Measurements from ENCODE around the gene CAD. TPM values are rescaled to one million over a fixed set of nuclear protein-coding genes. Genes with fewer than 3 reads are reported as not detected.
A peak's percentile ranks its signal among the peaks of the same experiment; 100 is the strongest.

The CAD gene
- total RNA-seq, 1 experiment from 2014 or later: 86.4 TPM

DNA sequence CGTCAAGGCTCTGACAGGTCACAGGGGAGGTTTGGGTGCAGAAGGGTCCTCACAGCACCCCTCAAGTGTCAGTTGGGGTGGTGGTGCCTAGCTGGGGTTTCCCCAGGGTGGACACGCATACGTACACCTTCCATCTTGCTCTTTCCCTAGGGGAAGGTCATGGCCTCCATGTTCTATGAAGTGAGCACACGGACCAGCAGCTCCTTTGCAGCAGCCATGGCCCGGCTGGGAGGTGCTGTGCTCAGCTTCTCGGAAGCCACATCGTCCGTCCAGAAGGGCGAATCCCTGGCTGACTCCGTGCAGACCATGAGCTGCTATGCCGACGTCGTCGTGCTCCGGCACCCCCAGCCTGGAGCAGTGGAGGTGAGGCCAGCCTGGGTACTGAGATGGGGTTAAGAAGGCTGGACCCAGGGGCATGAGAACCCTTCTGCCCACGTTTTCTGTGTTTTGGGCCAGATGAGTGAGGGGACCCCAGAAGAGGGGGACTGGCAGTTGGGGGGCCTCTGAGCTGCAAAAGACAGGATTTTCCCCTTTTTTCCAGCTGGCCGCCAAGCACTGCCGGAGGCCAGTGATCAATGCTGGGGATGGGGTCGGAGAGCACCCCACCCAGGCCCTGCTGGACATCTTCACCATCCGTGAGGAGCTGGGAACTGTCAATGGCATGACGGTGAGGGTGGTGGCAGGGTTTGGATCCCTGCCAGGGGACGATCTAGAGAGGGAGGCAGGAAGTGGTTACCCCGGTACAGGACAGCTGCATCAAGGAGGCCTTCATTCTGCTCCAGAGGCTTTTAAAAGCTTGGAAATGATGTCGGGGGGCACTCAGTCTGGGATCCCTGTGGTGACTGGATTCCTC is 24.8 kb downstream of the CAD start:
- BruUV-seq (replicated peaks): no TSS peak
- intact Hi-C loops (cut with micrococcal nuclease; ENCODE audit: unreplicated experiment): no loop called here

DNA sequence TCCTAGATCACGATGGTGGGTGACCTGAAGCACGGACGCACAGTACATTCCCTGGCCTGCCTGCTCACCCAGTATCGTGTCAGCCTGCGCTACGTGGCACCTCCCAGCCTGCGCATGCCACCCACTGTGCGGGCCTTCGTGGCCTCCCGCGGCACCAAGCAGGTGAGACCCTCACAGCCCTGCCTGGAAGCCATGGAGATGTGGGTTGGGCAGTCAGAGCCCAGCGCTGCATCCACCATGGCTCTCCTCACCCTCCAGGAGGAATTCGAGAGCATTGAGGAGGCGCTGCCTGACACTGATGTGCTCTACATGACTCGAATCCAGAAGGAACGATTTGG is 25.4 kb downstream of the CAD start:
- Histone ChIP-seq H3K9me3 (no peaks in the 10 kb centered on the region), H3K4me1 (no peaks in the 10 kb centered on the region), H3K36me3 (ENCODE audit: control insufficient read depth, insufficient read depth, low read length) (peaks cover 2% of the 10 kb centered on the region; the same call in 1 of the 2 replicates), H3K27me3 (replicated peaks; ENCODE audit: control insufficient read depth, insufficient read depth, low read length) (no peaks in the 10 kb centered on the region), H3K4me3 (ENCODE audit: low read depth, low read length) (no peak overlapping the region)
- intact Hi-C loops (cut with micrococcal nuclease; ENCODE audit: unreplicated experiment): no loop called here
- Mint-ChIP-seq H3K36me3 (ENCODE audit: insufficient read depth, unreplicated experiment) (peaks cover 57% of the 10 kb centered on the region), H3K4me1 (ENCODE audit: low read depth, unreplicated experiment) (no peaks in the 10 kb centered on the region), H3K9me3 (ENCODE audit: unreplicated experiment) (no peaks in the 10 kb centered on the region), H3K27me3 (ENCODE audit: insufficient read depth, unreplicated experiment) (no peaks in the 10 kb centered on the region), H3K4me3 (ENCODE audit: unreplicated experiment) (no peak overlapping the region), H3K27ac (ENCODE audit: unreplicated experiment) (no peak overlapping the region)
- BruUV-seq (replicated peaks): no TSS peak
- POLR2A ChIA-PET: no interaction called here
- CTCF ChIA-PET: no interaction called here
- TF ChIP-seq, protein P1, sequence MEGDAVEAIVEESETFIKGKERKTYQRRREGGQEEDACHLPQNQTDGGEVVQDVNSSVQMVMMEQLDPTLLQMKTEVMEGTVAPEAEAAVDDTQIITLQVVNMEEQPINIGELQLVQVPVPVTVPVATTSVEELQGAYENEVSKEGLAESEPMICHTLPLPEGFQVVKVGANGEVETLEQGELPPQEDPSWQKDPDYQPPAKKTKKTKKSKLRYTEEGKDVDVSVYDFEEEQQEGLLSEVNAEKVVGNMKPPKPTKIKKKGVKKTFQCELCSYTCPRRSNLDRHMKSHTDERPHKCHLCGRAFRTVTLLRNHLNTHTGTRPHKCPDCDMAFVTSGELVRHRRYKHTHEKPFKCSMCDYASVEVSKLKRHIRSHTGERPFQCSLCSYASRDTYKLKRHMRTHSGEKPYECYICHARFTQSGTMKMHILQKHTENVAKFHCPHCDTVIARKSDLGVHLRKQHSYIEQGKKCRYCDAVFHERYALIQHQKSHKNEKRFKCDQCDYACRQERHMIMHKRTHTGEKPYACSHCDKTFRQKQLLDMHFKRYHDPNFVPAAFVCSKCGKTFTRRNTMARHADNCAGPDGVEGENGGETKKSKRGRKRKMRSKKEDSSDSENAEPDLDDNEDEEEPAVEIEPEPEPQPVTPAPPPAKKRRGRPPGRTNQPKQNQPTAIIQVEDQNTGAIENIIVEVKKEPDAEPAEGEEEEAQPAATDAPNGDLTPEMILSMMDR (IDR thresholded peaks at IDR 0.05; ENCODE audit: insufficient read depth in 1 of 2, low read depth in 1 of 2, low read length in 1 of 2, severe bottlenecking in 1 of 2, unreplicated experiment in 1 of 2): no peak
- no peak for DNase-seq

More for the DNA sequence above, 24.8 kb downstream of the CAD start:
- ChIA-PET POLR2A (no interaction called here), CTCF (no interaction called here)
- peaks cover 2% of the 10 kb centered on the region; the same call in 1 of the 2 replicates for H3K36me3 ChIP-seq (ENCODE audit: control insufficient read depth, insufficient read depth, low read length)
- TF ChIP-seq, protein P1 (IDR thresholded peaks at IDR 0.05; ENCODE audit: insufficient read depth in 1 of 2, low read depth in 1 of 2, low read length in 1 of 2, severe bottlenecking in 1 of 2, unreplicated experiment in 1 of 2): no peak
- no peaks in the 10 kb centered on the region for H3K27me3 ChIP-seq (replicated peaks; ENCODE audit: control insufficient read depth, insufficient read depth, low read length)
- H3K9me3 Mint-ChIP-seq (ENCODE audit: unreplicated experiment): no peaks in the 10 kb centered on the region
- no peaks in the 10 kb centered on the region for H3K4me1 ChIP-seq
- H3K4me3 ChIP-seq (ENCODE audit: low read depth, low read length): no peak overlapping the region
- DNase-seq: no peak
- H3K4me1 Mint-ChIP-seq (ENCODE audit: low read depth, unreplicated experiment): no peaks in the 10 kb centered on the region
- H3K27ac Mint-ChIP-seq (ENCODE audit: unreplicated experiment): no peak overlapping the region
- H3K36me3 Mint-ChIP-seq (ENCODE audit: insufficient read depth, unreplicated experiment): peaks cover 60% of the 10 kb centered on the region
- H3K27me3 Mint-ChIP-seq (ENCODE audit: insufficient read depth, unreplicated experiment): no peaks in the 10 kb centered on the region
- H3K9me3 ChIP-seq: no peaks in the 10 kb centered on the region
- no peak overlapping the region for H3K4me3 Mint-ChIP-seq (ENCODE audit: unreplicated experiment)

DNA sequence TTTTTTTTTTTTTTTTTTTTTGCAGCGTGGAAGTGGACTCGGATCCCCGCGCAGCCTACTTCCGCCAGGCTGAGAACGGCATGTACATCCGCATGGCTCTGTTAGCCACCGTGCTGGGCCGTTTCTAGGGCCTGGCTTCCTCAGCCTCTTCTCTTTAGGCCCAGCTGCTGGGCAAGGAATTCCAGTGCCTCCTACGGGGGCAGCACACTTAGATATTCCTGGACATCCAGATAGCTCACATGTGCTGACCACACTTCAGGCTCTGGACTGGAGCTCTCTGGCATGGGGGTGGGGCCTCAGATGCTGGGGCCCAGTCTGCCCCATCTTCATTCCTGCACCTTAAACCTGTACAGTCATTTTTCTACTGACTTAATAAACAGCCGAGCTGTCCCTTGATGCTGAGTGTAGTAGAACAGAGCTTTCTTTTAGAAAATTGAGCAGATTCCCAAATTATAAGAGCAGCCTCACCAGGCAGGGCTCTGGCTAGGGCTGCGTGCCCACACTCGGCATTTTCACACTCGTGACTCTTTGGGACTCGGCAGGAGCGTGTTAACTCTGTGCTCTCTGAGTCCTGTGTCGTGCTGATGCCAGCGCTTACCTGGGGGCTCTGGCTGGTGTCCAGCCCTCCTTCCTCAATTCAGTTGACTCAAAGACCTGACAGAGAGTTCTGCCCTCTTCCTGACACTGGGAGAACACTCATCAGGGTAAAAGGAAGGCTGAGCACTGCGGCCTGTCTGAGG is 26.4 kb downstream of the CAD start:
- Histone ChIP-seq H3K9me3 (no peaks in the 10 kb centered on the region), H3K4me3 (ENCODE audit: low read depth, low read length) (no peak overlapping the region), H3K27me3 (replicated peaks; ENCODE audit: control insufficient read depth, insufficient read depth, low read length) (no peaks in the 10 kb centered on the region), H3K4me1 (no peaks in the 10 kb centered on the region), H3K36me3 (ENCODE audit: control insufficient read depth, insufficient read depth, low read length) (no peaks in the 10 kb centered on the region)
- ChIA-PET CTCF (no interaction called here), POLR2A (no interaction called here)
- peaks cover 54% of the 10 kb centered on the region for H3K36me3 Mint-ChIP-seq (ENCODE audit: insufficient read depth, unreplicated experiment)
- H3K27me3 Mint-ChIP-seq (ENCODE audit: insufficient read depth, unreplicated experiment): no peaks in the 10 kb centered on the region
- TSS peak; percentile 31 for BruUV-seq (replicated peaks)
- no peak for DNase-seq
- no peaks in the 10 kb centered on the region for H3K4me1 Mint-ChIP-seq (ENCODE audit: low read depth, unreplicated experiment)
- H3K27ac Mint-ChIP-seq (ENCODE audit: unreplicated experiment): no peak overlapping the region
- intact Hi-C loops (cut with micrococcal nuclease; ENCODE audit: unreplicated experiment): no loop called here
- no peak overlapping the region for H3K4me3 Mint-ChIP-seq (ENCODE audit: unreplicated experiment)
- TF ChIP-seq, protein P1 (IDR thresholded peaks at IDR 0.05; ENCODE audit: insufficient read depth in 1 of 2, low read depth in 1 of 2, low read length in 1 of 2, severe bottlenecking in 1 of 2, unreplicated experiment in 1 of 2): no peak
- H3K9me3 Mint-ChIP-seq (ENCODE audit: unreplicated experiment): no peaks in the 10 kb centered on the region
